ENCODE data around the gene GRM8. TPM values are rescaled to one million over a fixed set of nuclear protein-coding genes. Genes with fewer than 3 reads are reported as not detected.

Gene GRM8
- total RNA-seq, 1 donor from 2014 or later, result 8.1 TPM

- DNase-seq (ENCODE audit: extremely low spot score, unreplicated experiment), result no peak
Observed at GRCh38 chr7:127035203-127035849, 217.4 kb downstream of the GRM8 start.

DNA sequence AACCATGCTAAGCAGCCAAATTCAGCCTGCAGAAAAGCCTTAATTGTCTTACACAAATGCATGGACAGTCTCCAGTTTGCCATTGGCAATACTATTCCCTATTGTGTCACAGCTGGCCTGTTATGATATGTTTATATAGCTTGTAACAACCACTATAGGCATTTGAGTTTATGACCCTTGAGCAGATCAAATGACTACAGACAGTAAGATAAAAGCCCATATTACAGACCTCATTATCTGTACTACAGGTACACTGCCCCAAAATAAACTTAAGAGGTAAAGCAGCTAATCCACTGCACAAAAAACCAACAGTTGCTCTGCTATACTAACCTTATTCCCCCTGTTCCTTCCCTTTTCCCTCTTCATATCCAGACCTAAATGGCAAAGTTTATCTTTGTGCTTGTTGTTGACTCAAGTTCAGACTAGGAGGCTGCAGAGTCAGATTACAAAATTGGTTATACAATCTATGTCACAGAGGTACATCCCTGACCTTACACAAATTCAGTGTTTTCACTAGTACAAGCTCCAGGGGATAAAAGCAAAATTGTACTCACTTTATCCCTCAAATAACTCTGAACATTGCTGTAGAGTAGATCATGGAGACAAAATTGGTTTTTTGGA is 218.4 kb downstream of the GRM8 start:
- H3K4me1 Mint-ChIP-seq (ENCODE audit: unreplicated experiment), result peaks cover 5% of the 10 kb centered on the region
- DNase-seq (ENCODE audit: extremely low spot score, unreplicated experiment), result no peak
- TF ChIP-seq CTCF (conservative IDR thresholded peaks at IDR 0.05), result no peak
- no peaks in the 10 kb centered on the region for H3K27me3 Mint-ChIP-seq
- H3K4me3 Mint-ChIP-seq, result no peak overlapping the region
- H3K36me3 Mint-ChIP-seq, result no peaks in the 10 kb centered on the region
- no peak overlapping the region for H3K27ac Mint-ChIP-seq
- no peaks in the 10 kb centered on the region for H3K9me3 Mint-ChIP-seq

More at GRCh38 chr7:127035203-127035849, 217.4 kb downstream of the GRM8 start:
- no peak overlapping the region for H3K4me3 Mint-ChIP-seq
- H3K36me3 Mint-ChIP-seq, result no peaks in the 10 kb centered on the region
- no peak for TF ChIP-seq CTCF (conservative IDR thresholded peaks at IDR 0.05)
- H3K27me3 Mint-ChIP-seq, result no peaks in the 10 kb centered on the region
- no peaks in the 10 kb centered on the region for H3K9me3 Mint-ChIP-seq
- no peak overlapping the region for H3K27ac Mint-ChIP-seq
- peaks cover 5% of the 10 kb centered on the region for H3K4me1 Mint-ChIP-seq (ENCODE audit: unreplicated experiment)

- DNase-seq (ENCODE audit: extremely low spot score, unreplicated experiment), result no peak
- Mint-ChIP-seq H3K4me3 (no peak overlapping the region), H3K27me3 (no peaks in the 10 kb centered on the region), H3K9me3 (no peaks in the 10 kb centered on the region), H3K4me1 (ENCODE audit: unreplicated experiment) (peaks cover 5% of the 10 kb centered on the region), H3K36me3 (no peaks in the 10 kb centered on the region), H3K27ac (no peak overlapping the region)
- TF ChIP-seq CTCF (conservative IDR thresholded peaks at IDR 0.05), result no peak
Observed at GRCh38 chr7:127029823-127030222, 222.9 kb downstream of the GRM8 start.

DNA sequence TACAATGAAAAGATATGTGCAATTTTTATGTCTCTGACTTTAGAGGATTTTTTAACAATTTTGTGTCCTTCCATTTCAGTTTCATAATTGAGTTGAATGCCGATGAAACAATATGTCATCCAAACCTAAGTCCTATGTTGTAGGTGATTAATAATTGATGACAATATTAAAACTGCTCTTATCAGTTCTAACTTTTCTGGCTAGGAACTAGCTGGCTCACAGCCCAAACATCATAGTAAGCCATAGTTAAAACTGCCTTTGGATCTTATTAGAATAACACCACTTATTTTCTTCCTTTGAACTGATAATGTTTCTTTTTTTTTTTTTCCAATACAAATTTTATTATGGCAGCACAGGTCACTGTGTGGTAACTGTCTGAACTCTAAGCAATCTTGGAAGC is 230.9 kb downstream of the GRM8 start:
- H3K4me1 Mint-ChIP-seq (ENCODE audit: unreplicated experiment), result no peaks in the 10 kb centered on the region
- DNase-seq (ENCODE audit: extremely low spot score, unreplicated experiment), result no peak
- no peak overlapping the region for H3K4me3 Mint-ChIP-seq
- no peaks in the 10 kb centered on the region for H3K9me3 Mint-ChIP-seq
- H3K36me3 Mint-ChIP-seq, result no peaks in the 10 kb centered on the region
- H3K27me3 Mint-ChIP-seq, result no peaks in the 10 kb centered on the region
- no peak overlapping the region for H3K27ac Mint-ChIP-seq
- no peak for TF ChIP-seq CTCF (conservative IDR thresholded peaks at IDR 0.05)

GRCh38 chr7:127021019-127021738 is 231.6 kb downstream of the GRM8 start:
- Mint-ChIP-seq H3K4me1 (ENCODE audit: unreplicated experiment) (no peaks in the 10 kb centered on the region), H3K27me3 (no peaks in the 10 kb centered on the region), H3K27ac (no peak overlapping the region), H3K9me3 (no peaks in the 10 kb centered on the region), H3K36me3 (no peaks in the 10 kb centered on the region), H3K4me3 (no peak overlapping the region)
- TF ChIP-seq CTCF (conservative IDR thresholded peaks at IDR 0.05), result no peak
- DNase-seq (ENCODE audit: extremely low spot score, unreplicated experiment), result no peak
